Mesenchymal stem cell (in vitro differentiated cells and primary cell): ENCODE results near the gene KCNE4.

Source experiments
- DNase-seq: peaks from one replicate; pipeline ENCODE4 v3.0.0-alpha.2; 2013
- H2AFZ ChIP-seq: one replicate; pipeline ENCODE4 v1.6.1; 2013; ENCODE audit warnings: low read depth, mild to moderate bottlenecking, control low read depth, inconsistent platforms, low read length, moderate library complexity
- H2AK5ac ChIP-seq: 2 replicates; pipeline ENCODE4 v1.6.1; 2013; ENCODE audit warnings: low read length, moderate library complexity, mild to moderate bottlenecking, inconsistent platforms; ENCODE audit not compliant: severe bottlenecking
- H2BK120ac ChIP-seq: one replicate; pipeline ENCODE4 v1.6.1; 2013; ENCODE audit warnings: low read depth, mild to moderate bottlenecking, inconsistent platforms, low read length, moderate library complexity
- H2BK12ac ChIP-seq, 2 experiments: one replicate each; pipeline ENCODE4 v1.6.1; 2013; ENCODE audit warnings: inconsistent platforms in 2 of 2, low read length in 2 of 2, mild to moderate bottlenecking in 2 of 2, moderate library complexity in 2 of 2, control low read depth in 1 of 2
- H2BK15ac ChIP-seq: one replicate; pipeline ENCODE4 v1.6.1; 2013; ENCODE audit warnings: mild to moderate bottlenecking, low read depth, inconsistent platforms; ENCODE audit not compliant: poor library complexity, severe bottlenecking
- H2BK5ac ChIP-seq: 2 replicates; pipeline ENCODE4 v1.6.1; 2013; ENCODE audit warnings: low read depth, mild to moderate bottlenecking, low read length, control low read depth, inconsistent platforms; ENCODE audit not compliant: poor library complexity, severe bottlenecking
- H3K14ac ChIP-seq, 2 experiments: one replicate each; pipeline ENCODE4 v1.6.1; 2013; ENCODE audit warnings: inconsistent platforms in 2 of 2, low read length in 2 of 2, control low read depth in 1 of 2, mild to moderate bottlenecking in 1 of 2, moderate library complexity in 1 of 2
- H3K18ac ChIP-seq, 2 experiments: one replicate each; pipeline ENCODE4 v1.6.1; 2013; ENCODE audit warnings: inconsistent platforms in 2 of 2, low read length in 2 of 2, control low read depth in 1 of 2, low read depth in 1 of 2, mild to moderate bottlenecking in 1 of 2
- H3K23ac ChIP-seq, 2 experiments: one replicate each; pipeline ENCODE4 v1.6.1; 2013; ENCODE audit warnings: inconsistent platforms in 2 of 2, low read length in 2 of 2, mild to moderate bottlenecking in 2 of 2, moderate library complexity in 2 of 2, control low read depth in 1 of 2
- H3K27ac ChIP-seq: 2 replicates; pipeline ENCODE4 v1.5.1; 2013; ENCODE audit warnings: mild to moderate bottlenecking, moderate library complexity, low read length, control low read depth, inconsistent platforms; ENCODE audit not compliant: poor library complexity, severe bottlenecking
- H3K27me3 ChIP-seq, 2 experiments: 2 replicates each; pipeline versions ENCODE4 v1.6.1 to v1.7.0; 2013; ENCODE audit warnings: low read length in 2 of 2, mild to moderate bottlenecking in 2 of 2, moderate library complexity in 2 of 2, control low read depth in 1 of 2, inconsistent platforms in 1 of 2; ENCODE audit not compliant: control insufficient read depth in 1 of 2, insufficient read depth in 1 of 2
- H3K36me3 ChIP-seq, 2 experiments: 2 replicates each; pipeline versions ENCODE4 v1.6.1 to v1.7.0; 2013; ENCODE audit warnings: low read length in 2 of 2, control low read depth in 1 of 2, inconsistent platforms in 1 of 2, low read depth in 1 of 2, mild to moderate bottlenecking in 1 of 2; ENCODE audit not compliant: insufficient read depth in 2 of 2, control insufficient read depth in 1 of 2
- H3K4ac ChIP-seq, 2 experiments: one replicate each; pipeline ENCODE4 v1.6.1; 2013; ENCODE audit warnings: inconsistent platforms in 2 of 2, low read length in 2 of 2, mild to moderate bottlenecking in 2 of 2, moderate library complexity in 2 of 2, control low read depth in 1 of 2, low read depth in 1 of 2
- H3K4me1 ChIP-seq: 2 replicates; pipeline ENCODE4 v1.6.1; 2013; ENCODE audit warnings: low read depth, low read length, control low read depth; ENCODE audit not compliant: control insufficient read depth, insufficient read depth
- H3K4me2 ChIP-seq: 2 replicates; pipeline ENCODE4 v1.6.1; 2013; ENCODE audit warnings: low read length, mild to moderate bottlenecking, inconsistent platforms; ENCODE audit not compliant: poor library complexity, severe bottlenecking
- H3K4me3 ChIP-seq, 2 experiments: 2 replicates each; pipeline versions ENCODE4 v1.5.1 to v1.7.0; 2013; ENCODE audit warnings: low read length in 2 of 2, mild to moderate bottlenecking in 2 of 2, control low read depth in 1 of 2, low read depth in 1 of 2; ENCODE audit not compliant: insufficient read depth in 1 of 2
- H3K79me1 ChIP-seq: replicated peaks from 2 replicates; pipeline ENCODE4 v1.6.1; 2013; ENCODE audit warnings: mild to moderate bottlenecking, control low read depth, low read length, inconsistent platforms; ENCODE audit not compliant: poor library complexity, severe bottlenecking
- H3K9ac ChIP-seq: 2 replicates; pipeline ENCODE4 v1.7.0; 2013; ENCODE audit warnings: mild to moderate bottlenecking, low read length, moderate library complexity
- H3K9me3 ChIP-seq: 2 replicates; pipeline ENCODE4 v1.7.0; 2013; ENCODE audit warnings: mild to moderate bottlenecking, low read length; ENCODE audit not compliant: control insufficient read depth
- H4K8ac ChIP-seq: one replicate; pipeline ENCODE4 v1.6.1; 2013; ENCODE audit warnings: inconsistent platforms, mild to moderate bottlenecking, low read length, moderate library complexity
- H4K91ac ChIP-seq: one replicate; pipeline ENCODE4 v1.6.1; 2013; ENCODE audit warnings: mild to moderate bottlenecking, low read length, inconsistent platforms
- WGBS: methylation state at CpG from one replicate; pipeline ENCODE4 v1.1.7; 2013; ENCODE audit warnings: mixed read lengths; 5-methylcytosine and 5-hydroxymethylcytosine counted together

The KCNE4 gene

DNA sequence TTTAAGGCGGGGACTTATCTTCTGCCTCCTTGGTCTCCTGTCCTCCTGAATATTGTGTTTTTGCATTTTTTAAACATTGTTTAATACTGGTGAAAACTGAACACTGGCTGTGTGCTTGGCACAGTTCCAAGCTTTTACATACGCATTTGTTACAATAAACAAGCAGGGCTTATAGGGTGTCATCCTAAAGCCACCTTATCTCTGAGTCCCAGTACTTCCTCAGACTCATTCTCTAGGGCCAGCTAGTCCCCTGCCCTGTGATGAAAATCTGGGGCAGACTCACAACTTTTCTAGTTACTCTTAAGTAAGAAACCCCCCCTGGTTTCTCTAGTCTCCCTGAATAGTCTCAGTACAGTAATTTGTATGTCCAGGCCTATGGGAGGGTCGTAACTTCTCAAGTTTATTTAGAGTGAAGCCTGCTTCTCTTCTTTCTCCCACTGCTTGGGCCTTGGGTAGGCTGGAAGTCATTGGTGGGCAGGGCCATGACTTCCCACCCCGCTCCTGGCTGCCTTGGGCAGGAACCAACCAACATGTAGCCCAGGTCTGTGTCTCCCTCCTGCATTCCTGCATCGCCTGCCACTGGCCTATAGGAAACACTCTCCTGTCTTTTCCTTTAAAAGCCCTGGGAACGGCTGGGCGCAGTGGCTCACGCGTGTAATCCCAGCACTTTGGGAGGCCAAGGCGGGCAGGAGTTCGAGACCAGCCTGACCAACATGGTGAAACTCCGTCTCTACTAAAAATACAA lies 7.7 kb upstream of the KCNE4 start:
- DNase-seq, result peak; percentile 69
- no peaks in the 10 kb centered on the region for H3K79me1 ChIP-seq
- peak overlapping the region; percentile 87 to 97 for H3K18ac ChIP-seq
- no peak overlapping the region for H3K14ac ChIP-seq
- H2AK5ac ChIP-seq, result no peak overlapping the region
- peak overlapping the region; percentile 65 for H2BK120ac ChIP-seq
- no peaks in the 10 kb centered on the region for H3K9me3 ChIP-seq
- no peak overlapping the region for H2AFZ ChIP-seq
- H2BK5ac ChIP-seq, result no peak overlapping the region
- no peak overlapping the region for H3K9ac ChIP-seq
- WGBS, result 87% methylated on average over 11 of the region's 12 CpGs
- peak overlapping the region; percentile 91 to 100 for H2BK12ac ChIP-seq
- H3K36me3 ChIP-seq, result no peaks in the 10 kb centered on the region
- H4K91ac ChIP-seq, result peak overlapping the region; percentile 94
- H3K27ac ChIP-seq, result no peak overlapping the region
- peak overlapping the region; percentile 84 to 99 for H3K4ac ChIP-seq
- H3K23ac ChIP-seq, result no peak overlapping the region
- H3K4me2 ChIP-seq, result no peak overlapping the region
- H4K8ac ChIP-seq, result peak overlapping the region; percentile 88
- peak overlapping the region; percentile 15 for H2BK15ac ChIP-seq
- H3K27me3 ChIP-seq, result no peaks in the 10 kb centered on the region
- peaks cover 8% of the 10 kb centered on the region for H3K4me1 ChIP-seq
- no peak overlapping the region for H3K4me3 ChIP-seq

DNA sequence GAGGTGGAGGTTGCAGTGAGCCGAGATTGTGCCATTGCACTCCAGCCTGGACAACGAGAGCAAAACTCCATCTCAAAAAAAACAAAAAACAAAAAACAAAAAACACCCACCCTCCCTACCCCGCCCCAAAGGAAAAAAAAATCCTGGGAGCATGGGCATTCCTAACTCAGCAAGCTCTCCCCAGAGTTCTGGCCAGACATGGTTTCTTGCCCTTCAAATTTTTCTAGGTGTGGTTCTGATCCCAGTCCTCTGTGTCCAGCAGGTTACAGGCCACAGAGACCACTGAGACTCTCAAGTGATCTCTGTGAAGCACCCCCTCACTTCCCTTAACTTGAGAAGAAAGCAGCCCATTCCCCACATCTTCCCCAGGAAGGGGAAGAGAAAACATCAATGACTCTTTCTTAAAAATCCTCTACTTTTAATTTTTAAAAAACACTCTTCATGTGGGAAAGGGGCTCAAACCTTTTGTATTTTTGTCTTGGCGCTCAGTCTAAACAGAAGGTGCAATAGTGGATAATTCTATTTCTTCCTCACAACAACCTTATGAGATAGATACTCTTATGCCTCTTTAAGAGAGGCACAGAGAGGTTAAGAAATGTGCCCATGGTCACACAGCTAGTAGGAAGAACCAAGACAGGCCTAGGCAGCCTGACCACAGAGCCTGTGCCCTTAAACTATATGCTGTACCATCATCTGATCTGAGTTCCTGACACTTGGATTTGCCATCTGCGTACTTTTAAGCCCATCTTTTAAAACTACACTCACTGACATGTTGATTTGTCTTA lies 6.9 kb upstream of the KCNE4 start:
- Histone ChIP-seq H4K91ac (peak overlapping the region; percentile 94), H2AK5ac (peak overlapping the region; percentile 67), H3K18ac (peak overlapping the region in 1 of 2 experiments; percentile 51), H2AFZ (no peak overlapping the region), H2BK5ac (no peak overlapping the region), H2BK120ac (peak overlapping the region; percentile 64), H3K9ac (no peak overlapping the region), H3K23ac (no peak overlapping the region), H3K14ac (no peak overlapping the region), H2BK12ac (peak overlapping the region; percentile 64 to 88), H3K9me3 (no peaks in the 10 kb centered on the region), H3K27me3 (no peaks in the 10 kb centered on the region), H3K79me1 (no peaks in the 10 kb centered on the region), H4K8ac (peak overlapping the region; percentile 30), H3K36me3 (no peaks in the 10 kb centered on the region), H3K4ac (peak overlapping the region; percentile 82 to 91), H3K4me1 (peaks cover 8% of the 10 kb centered on the region), H3K4me2 (no peak overlapping the region), H2BK15ac (no peak overlapping the region), H3K4me3 (no peak overlapping the region), H3K27ac (no peak overlapping the region)
- WGBS, result 100% methylated on average over 4 of the region's 5 CpGs
- no peak for DNase-seq

DNA sequence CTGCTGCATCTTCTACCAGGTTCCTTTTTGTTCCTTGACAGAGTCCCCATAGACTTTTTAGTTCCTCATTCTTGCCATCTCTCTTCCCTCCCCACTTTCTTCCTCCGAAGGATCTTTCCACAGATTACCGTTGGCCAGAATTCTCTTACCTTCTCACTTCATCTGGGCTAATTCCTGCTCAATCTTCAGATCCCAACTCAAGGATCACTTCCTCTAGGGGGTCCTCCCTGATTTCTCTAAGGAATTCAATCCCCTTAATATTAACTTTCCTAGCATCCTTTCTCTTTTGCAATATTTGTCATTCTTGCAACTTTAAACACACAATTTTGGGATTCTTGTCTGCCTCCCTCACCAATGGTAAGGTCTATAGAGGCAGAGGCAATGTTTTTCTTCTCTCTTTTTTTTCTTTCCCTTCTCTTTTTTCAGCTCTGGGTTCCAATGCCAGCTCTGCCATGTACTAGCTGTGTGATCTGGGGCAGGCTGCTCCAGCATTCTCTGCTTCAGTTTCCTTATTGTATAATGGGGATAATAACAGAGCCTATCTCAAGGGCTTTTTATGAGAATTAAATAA lies 5.4 kb upstream of the KCNE4 start:
- no peak overlapping the region for H3K23ac ChIP-seq
- no peaks in the 10 kb centered on the region for H3K79me1 ChIP-seq
- no peak overlapping the region for H2AFZ ChIP-seq
- H2AK5ac ChIP-seq, result peak overlapping the region; percentile 70
- H3K4me2 ChIP-seq, result no peak overlapping the region
- peak overlapping the region; percentile 39 for H2BK120ac ChIP-seq
- H3K9me3 ChIP-seq, result no peaks in the 10 kb centered on the region
- WGBS, result 90% methylated on average over 2 of the region's 2 CpGs
- peak overlapping the region; percentile 75 to 95 for H2BK12ac ChIP-seq
- peaks cover 8% of the 10 kb centered on the region for H3K4me1 ChIP-seq
- peak overlapping the region; percentile 77 to 83 for H3K4ac ChIP-seq
- no peaks in the 10 kb centered on the region for H3K27me3 ChIP-seq
- DNase-seq, result no peak
- H3K27ac ChIP-seq, result peak overlapping the region; percentile 32
- H3K9ac ChIP-seq, result peak overlapping the region; percentile 60
- H2BK5ac ChIP-seq, result no peak overlapping the region
- H3K4me3 ChIP-seq, result no peak overlapping the region
- no peak overlapping the region for H2BK15ac ChIP-seq
- H3K14ac ChIP-seq, result no peak overlapping the region
- peak overlapping the region; percentile 61 to 68 for H3K18ac ChIP-seq
- H4K8ac ChIP-seq, result no peak overlapping the region
- H3K36me3 ChIP-seq, result no peaks in the 10 kb centered on the region
- peak overlapping the region; percentile 90 for H4K91ac ChIP-seq

DNA sequence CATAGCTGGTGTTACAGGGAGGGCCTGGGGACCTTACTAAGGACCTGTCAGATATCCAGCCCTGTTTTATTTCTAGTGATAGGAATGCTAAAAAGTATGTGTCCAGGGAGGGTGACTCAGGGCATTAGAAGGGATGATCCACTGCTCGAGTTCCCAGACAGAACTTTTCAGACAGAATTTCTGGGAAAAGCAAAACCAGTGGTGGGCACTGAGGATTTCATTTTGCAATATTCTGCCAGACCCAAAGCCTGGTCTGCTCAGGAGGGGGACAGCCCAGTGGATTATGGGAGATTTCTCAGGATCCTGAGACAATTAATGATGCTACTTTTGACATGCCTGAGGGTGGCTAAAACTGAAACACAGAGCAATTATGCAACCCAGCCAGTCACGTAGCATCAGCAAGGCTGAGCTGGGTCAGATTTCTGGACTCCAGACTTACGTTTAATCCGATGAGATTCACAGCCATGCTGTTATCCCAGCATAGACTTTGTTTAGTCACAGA lies 4.7 kb upstream of the KCNE4 start:
- Histone ChIP-seq H3K79me1 (no peaks in the 10 kb centered on the region), H3K4me2 (no peak overlapping the region), H3K27ac (peak overlapping the region; percentile 72), H2BK12ac (peak overlapping the region in 1 of 2 experiments; percentile 32), H3K4me3 (peak overlapping the region in 1 of 2 experiments; percentile 25), H4K8ac (peak overlapping the region; percentile 29), H3K27me3 (no peaks in the 10 kb centered on the region), H2BK5ac (no peak overlapping the region), H2BK120ac (peak overlapping the region; percentile 50), H2AK5ac (no peak overlapping the region), H3K36me3 (no peaks in the 10 kb centered on the region), H3K9ac (peak overlapping the region; percentile 60), H3K18ac (peak overlapping the region; percentile 28 to 29), H3K23ac (no peak overlapping the region), H4K91ac (no peak overlapping the region), H2AFZ (no peak overlapping the region), H3K4me1 (peaks cover 6% of the 10 kb centered on the region), H3K4ac (peak overlapping the region in 1 of 2 experiments; percentile 37), H3K14ac (no peak overlapping the region), H3K9me3 (no peaks in the 10 kb centered on the region), H2BK15ac (no peak overlapping the region)
- DNase-seq, result peak; percentile 96
- 6% methylated on average over 4 of the region's 4 CpGs for WGBS
